ENCODE measurements around the gene RIMS4.

DNA sequence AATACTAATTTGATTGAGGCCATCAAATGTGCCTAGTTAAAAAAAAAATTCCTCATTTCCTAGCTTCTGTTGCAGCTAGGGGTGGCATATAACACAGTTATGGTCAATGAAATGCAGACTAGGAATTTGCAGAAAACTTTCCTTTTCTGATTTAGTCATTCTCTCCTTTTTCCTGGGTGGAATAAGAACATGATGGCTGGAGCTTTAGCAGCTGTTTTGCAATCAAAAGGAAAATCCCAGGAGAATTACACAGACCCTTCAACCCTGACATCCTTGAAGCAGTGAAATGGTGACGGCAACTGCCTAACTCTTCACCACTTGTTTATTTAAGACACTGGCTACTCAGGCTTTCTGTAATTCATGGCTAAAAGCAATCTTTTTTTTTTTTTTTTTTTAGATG, 23.1 kb upstream of the RIMS4 start:
- TF ChIP-seq, protein P1, sequence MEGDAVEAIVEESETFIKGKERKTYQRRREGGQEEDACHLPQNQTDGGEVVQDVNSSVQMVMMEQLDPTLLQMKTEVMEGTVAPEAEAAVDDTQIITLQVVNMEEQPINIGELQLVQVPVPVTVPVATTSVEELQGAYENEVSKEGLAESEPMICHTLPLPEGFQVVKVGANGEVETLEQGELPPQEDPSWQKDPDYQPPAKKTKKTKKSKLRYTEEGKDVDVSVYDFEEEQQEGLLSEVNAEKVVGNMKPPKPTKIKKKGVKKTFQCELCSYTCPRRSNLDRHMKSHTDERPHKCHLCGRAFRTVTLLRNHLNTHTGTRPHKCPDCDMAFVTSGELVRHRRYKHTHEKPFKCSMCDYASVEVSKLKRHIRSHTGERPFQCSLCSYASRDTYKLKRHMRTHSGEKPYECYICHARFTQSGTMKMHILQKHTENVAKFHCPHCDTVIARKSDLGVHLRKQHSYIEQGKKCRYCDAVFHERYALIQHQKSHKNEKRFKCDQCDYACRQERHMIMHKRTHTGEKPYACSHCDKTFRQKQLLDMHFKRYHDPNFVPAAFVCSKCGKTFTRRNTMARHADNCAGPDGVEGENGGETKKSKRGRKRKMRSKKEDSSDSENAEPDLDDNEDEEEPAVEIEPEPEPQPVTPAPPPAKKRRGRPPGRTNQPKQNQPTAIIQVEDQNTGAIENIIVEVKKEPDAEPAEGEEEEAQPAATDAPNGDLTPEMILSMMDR (IDR thresholded peaks at IDR 0.05) = no peak
- TF ChIP-seq EZH2 (IDR thresholded peaks at IDR 0.05; ENCODE audit: borderline replicate concordance, insufficient read depth, low read depth, low read length, poor library complexity, severe bottlenecking) = no peak

Measured in B cell (primary cell).